Activated CD4-positive, alpha-beta T cell treated with anti-CD3 and anti-CD28 coated beads for 48 hours (primary cell): ENCODE results near the gene GFRA4.
A peak's percentile ranks its signal among the peaks of the same experiment; 100 is the strongest.

Source experiments
- DNase-seq: peaks from one replicate; pipeline ENCODE4 v3.0.0-alpha.2; 2020

GFRA4 gene

GRCh38 chr20:3673221-3674070 lies 10.2 kb upstream of the GFRA4 start:
- no peak for DNase-seq

DNA sequence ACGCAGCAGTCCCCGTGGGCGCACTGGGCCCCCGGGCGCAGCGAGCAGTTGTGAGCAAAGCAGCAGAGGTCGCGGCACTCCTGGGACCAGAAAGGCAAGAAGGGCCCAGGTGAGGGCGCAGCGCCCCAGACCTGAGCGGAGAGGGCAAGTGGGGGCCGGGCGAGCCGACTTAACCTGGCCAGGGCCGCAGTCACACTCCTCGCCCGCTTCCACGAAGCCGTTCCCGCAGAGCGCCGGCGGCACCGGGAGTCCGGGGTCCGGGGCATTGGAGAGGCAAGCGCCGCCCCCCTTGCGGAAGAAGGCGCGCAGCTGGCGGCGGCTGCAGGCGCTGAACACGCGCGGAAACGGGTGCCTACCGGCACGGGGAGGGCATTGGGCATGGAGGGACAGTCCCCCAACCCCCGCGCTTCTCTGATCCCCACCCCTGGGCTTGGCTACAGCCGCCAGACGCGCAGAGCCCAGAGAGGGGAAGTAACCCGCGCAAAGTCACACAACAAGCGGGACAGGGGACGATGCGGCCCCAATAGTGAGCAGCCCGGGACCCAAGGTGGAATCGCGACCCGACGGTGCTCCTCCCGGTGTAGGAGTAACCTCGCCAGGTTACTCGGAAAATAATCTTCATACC lies 9.5 kb upstream of the GFRA4 start:
- DNase-seq, result no peak

DNA sequence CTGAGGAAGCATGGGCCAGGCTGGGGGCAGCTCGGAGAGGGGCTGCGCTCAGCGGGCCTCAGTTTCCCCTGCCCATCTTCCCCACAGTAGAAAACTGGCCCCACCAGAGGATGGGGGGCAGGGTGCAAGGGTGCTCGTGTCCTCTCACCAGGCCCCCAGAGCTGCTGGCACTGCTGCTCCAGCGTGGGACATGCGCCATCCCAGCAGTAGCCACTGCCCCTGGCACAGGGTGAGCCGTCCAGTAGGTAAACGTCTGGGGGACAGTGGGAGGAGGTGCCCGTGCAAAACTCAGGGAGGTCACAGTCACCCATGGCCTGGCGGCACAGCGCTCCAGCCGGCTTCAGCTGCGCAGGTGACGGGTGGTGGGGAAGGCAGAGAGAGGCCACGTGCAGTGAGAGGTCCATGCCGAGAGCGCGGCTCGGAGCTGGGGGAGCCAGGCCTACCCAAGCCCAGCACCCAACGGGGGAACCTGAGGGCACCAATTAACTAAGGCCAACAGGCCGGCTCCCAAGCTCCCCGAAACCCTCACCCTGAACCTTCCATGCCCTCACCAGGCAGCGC lies 8.9 kb upstream of the GFRA4 start:
- DNase-seq, result no peak

DNA sequence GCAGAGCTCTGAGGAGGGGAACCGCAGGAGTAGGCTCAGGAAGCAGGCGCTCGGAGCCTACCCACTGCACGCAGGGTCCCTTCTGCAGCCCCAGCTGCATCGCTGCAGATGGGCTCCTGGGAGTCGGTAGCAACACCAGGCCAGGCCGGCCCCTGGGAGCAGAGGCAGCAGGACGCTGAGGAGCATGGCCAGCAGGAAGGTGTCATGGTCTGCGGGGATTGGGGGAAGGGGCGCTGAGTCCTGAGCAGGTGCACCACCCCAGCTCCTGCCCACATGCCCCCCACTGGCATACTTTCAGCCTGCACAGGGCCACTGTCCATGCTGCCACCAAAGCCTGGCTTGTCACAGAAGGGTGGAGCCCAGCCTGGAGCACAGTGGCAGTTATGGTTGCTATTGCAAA lies 7.7 kb upstream of the GFRA4 start:
- no peak for DNase-seq

- no peak for DNase-seq
These were observed 7.3 kb upstream of the GFRA4 start for GRCh38 chr20:3670511-3670910.

DNA sequence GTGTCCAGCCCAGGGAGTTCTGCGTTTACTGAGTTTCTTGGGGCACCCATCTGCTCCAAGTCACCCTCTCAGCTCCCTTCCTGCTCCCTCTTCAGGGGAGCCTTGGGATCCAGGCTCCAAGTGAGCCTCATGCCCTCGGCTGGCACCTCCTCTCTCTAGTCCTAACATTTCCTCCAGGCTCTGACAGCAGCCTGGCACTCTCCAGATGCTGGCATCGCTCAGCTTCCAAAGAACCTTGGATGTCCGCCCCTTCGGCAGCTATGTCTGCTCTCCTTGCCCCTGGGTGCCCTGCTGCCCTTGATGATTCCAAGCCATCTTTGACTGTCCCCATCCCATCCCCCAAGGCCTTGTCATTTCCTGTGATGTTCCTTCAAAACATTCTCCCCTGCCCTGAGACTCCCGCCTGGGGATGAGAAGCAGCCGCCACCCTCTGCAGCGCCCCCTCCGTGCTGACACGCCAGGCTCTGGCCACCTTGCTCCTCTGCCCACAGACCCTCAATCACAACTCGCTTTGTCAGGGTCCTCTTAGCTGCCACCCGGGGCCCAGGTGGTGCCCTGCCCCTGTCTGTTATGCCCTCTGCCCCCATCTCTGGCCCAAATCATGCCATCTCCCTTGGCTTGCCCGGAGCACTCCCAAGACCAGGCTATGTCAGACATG lies 6.6 kb upstream of the GFRA4 start:
- no peak for DNase-seq

GRCh38 chr20:3667434-3668037 lies 4.3 kb upstream of the GFRA4 start:
- no peak for DNase-seq

DNA sequence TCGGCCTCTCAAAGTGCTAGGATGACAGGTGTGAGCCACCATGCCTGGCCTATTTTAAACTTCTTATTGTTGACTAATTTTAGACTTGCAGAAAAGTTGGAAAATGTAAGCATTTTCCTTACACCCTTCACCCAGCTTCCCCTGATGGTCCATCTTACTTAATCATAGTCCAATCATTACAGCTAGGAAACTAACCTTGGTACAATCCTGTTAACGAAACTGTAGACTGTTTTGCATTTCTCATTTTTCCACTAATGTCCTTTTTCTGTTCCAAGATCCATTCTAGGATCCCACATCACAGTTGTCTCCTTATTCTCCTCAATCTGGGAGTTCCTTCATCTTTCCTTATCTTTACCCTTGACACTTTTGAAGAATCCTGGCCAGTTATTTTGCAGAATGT lies 659 bp upstream of the GFRA4 start:
- DNase-seq, result no peak

- no peak for DNase-seq
These were observed 1.2 kb downstream of the GFRA4 start for GRCh38 chr20:3661814-3662665.

DNA sequence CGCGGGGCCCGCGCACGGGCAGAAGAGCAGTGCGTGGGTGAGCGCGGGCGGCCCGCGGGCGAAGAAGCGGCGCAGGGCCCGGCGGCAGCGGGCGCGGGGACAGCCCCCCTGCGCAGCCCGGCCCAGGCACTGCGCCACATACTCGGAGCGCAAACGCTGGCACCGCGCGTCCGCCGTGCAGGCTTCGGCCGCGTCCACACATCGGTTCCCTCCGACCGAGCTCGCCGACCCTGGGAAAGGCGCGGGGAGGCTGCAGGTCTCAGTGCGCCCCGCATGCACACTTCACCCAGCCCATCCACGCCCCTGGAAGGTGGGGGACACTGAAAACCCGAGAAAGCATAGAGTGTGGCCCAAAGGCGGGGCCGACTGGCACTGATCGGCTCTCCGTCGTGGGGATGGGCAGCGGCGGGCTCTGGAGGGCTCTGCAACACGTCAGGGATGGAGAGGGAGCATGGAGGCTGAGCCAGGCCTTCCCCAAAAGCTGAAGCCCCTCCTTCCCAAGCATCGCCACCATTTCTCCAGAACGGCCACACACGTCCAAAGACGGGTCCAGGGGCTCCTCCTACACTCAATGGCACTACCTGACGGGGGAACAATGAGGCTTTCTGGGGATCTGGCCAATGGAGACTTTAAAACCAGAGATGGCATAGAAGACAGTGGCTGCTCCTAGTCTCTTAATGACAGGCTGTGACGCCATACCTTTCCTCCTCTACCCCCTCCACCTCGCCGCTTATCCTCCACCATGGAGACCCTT lies 2.0 kb downstream of the GFRA4 start:
- no peak for DNase-seq

DNA sequence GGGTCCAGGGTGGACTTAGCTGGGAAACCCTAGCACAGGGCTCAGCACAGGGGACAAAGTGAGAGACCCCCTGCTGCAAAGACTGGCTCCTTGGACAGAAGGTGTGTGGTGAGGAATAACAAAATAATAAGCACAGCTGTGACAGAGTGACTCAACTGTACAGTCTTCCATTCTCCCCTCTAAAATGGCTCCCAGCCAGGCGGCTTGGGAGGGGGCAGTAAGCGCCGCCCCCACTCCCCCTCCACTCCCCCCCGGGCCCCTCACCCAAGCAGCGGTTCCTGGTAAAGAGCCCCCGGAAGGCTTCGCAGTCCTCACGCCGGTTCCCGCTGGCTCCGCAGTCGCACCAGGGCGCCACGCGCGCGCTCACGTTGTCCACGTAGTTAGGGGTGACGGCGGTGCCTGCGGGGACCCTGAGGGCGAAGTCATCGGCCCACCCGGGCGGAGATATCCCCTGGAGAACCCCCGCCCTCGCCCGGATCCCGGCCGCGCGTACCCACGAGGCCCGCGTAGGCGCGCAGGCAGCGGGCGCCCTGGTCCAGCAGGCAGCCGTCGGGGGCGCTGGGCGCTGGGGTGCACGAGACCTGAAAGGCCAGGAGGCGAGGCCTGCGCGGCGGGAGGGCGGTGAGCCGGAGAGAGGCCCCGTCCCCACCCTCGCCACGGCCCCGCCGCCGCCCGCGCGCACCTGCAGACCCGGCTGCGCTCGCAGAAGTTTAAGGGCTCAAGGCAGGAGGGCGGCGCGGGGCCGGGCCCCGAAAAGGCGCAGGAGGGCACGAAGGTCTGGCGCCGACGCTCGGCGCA lies 2.7 kb downstream of the GFRA4 start:
- no peak for DNase-seq

- no peak for DNase-seq
These were observed 3.5 kb downstream of the GFRA4 start for GRCh38 chr20:3659492-3660261.

DNA sequence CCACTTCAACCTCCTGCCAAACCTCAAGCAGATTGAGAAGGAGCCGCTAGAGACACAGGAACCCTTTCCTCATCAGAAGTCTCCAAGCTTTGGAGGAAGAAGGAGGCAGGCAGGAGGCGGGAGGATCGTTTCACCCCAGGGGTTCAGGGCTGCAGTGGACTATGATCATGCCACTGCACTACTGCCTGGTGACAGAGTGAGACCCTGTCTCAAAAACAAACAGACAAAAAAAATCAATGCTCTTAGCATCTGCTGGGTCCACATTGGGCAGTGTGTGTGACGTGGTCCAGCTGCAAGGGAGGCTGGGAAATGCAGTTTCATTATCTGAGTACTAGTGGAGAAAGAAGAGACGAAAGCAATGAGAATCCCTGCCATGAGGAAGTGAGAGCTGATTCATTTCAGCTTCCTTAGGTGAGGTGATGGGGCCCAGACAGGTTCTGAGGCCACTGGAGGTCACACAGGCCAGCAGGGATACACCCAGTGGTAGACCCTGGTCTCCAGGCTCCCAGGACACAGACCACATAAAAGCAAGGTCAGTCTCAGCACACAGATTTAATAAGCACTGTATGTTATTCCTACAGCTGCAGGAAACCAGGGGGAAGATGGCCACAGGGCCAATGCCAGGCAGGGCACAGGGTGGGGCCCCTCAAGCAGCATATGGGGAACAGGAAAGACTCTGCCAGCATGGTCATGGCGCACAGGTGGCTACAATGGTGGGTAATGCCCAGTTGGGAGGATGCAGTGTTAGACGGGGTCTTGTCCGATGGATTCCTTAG lies 4.3 kb downstream of the GFRA4 start:
- peak; percentile 24 for DNase-seq

- DNase-seq, result no peak
These were observed 5.0 kb downstream of the GFRA4 start for GRCh38 chr20:3658019-3658715.

DNA sequence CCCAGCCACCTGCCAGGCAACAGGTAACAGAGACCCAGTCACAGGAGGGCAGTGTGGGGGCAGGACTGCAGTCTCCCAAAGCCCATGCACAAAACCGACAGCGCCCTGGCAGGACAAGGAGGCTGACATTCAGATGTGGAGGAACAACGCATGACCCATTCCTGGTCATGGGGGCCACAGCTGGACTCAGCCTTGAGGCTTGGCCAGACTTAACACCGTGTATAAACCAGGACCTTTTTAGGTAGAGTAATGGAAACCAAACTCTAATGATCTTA lies 8.1 kb downstream of the GFRA4 start:
- DNase-seq, result no peak

GRCh38 chr20:3654326-3655130 lies 8.7 kb downstream of the GFRA4 start:
- no peak for DNase-seq

DNA sequence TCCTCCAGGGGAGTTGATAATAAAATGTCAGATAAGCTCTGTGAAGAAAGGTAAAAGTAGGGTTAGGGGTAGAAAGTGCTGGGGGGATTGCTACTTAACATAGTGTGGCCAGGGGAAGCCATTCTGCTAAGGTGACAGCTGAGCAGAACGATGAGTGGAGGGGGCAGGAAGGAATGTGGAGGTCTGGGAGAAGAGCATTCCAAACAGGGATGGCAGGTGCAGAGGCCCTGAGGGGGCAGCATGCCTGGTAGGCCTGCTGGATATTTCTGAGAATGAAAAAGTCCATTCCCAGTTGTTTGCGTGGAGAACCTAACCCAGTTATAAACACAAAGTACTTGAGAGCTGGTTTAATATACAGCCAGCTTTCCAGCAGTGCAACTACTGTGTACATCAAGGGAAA lies 9.3 kb downstream of the GFRA4 start:
- no peak for DNase-seq
